ENCODE results near the gene IQSEC1. TPM values are rescaled to one million over a fixed set of nuclear protein-coding genes. Genes with fewer than 3 reads are reported as not detected.

The IQSEC1 gene
- total RNA-seq, 2 donors from 2014 or later: 22.7 to 24.5 TPM

GRCh38 chr3:13099707-13100106 is 26.5 kb upstream of the IQSEC1 start:
- WGBS, 2 experiments (ENCODE audit: insufficient coverage in 1 of 2, insufficient read length in 1 of 2): 89 to 92% methylated on average over 6 to 10 of the region's 10 CpGs
- no peak overlapping the region for H3K27ac ChIP-seq (ENCODE audit: low read depth, low read length)
- H3K9ac ChIP-seq (ENCODE audit: extremely low read depth, low read length, poor library complexity, severe bottlenecking): no peak overlapping the region
- no peaks in the 10 kb centered on the region for H3K27me3 ChIP-seq (ENCODE audit: control insufficient read depth, insufficient read depth, low read length, poor library complexity, severe bottlenecking)
- H3K4me1 ChIP-seq (ENCODE audit: control insufficient read depth, insufficient read depth, low read length): no peaks in the 10 kb centered on the region
- no peak for TF ChIP-seq CTCF (conservative IDR thresholded peaks at IDR 0.05)
- no peaks in the 10 kb centered on the region for H3K9me3 ChIP-seq (ENCODE audit: control insufficient read depth, low read length)
- H3K4me1 Mint-ChIP-seq: no peaks in the 10 kb centered on the region
- no peak overlapping the region for H3K27ac Mint-ChIP-seq
- no peak for DNase-seq
- no peak overlapping the region for H3K4me3 ChIP-seq (ENCODE audit: low read length)
- H3K27me3 Mint-ChIP-seq (ENCODE audit: insufficient read depth): no peaks in the 10 kb centered on the region
- H3K36me3 Mint-ChIP-seq (ENCODE audit: low read depth): no peaks in the 10 kb centered on the region
- H3K4me3 Mint-ChIP-seq: no peak overlapping the region
- H3K9me3 Mint-ChIP-seq: no peaks in the 10 kb centered on the region
- no peaks in the 10 kb centered on the region for H3K36me3 ChIP-seq (ENCODE audit: control insufficient read depth, insufficient read depth, low read length)

GRCh38 chr3:13098192-13098988 is 25.2 kb upstream of the IQSEC1 start:
- H3K27me3 ChIP-seq (ENCODE audit: control insufficient read depth, insufficient read depth, low read length, poor library complexity, severe bottlenecking): no peaks in the 10 kb centered on the region
- WGBS, 2 experiments (ENCODE audit: insufficient coverage in 1 of 2, insufficient read length in 1 of 2): 92% methylated on average over 7 to 9 of the region's 9 CpGs
- H3K4me1 ChIP-seq (ENCODE audit: control insufficient read depth, insufficient read depth, low read length): no peaks in the 10 kb centered on the region
- Mint-ChIP-seq H3K27ac (no peak overlapping the region), H3K27me3 (ENCODE audit: insufficient read depth) (no peaks in the 10 kb centered on the region), H3K36me3 (ENCODE audit: low read depth) (no peaks in the 10 kb centered on the region), H3K4me1 (no peaks in the 10 kb centered on the region), H3K9me3 (no peaks in the 10 kb centered on the region), H3K4me3 (no peak overlapping the region)
- TF ChIP-seq CTCF (conservative IDR thresholded peaks at IDR 0.05): no peak
- no peak overlapping the region for H3K4me3 ChIP-seq (ENCODE audit: low read length)
- no peak overlapping the region for H3K9ac ChIP-seq (ENCODE audit: extremely low read depth, low read length, poor library complexity, severe bottlenecking)
- H3K27ac ChIP-seq (ENCODE audit: low read depth, low read length): no peak overlapping the region
- no peaks in the 10 kb centered on the region for H3K36me3 ChIP-seq (ENCODE audit: control insufficient read depth, insufficient read depth, low read length)
- no peaks in the 10 kb centered on the region for H3K9me3 ChIP-seq (ENCODE audit: control insufficient read depth, low read length)
- no peak for DNase-seq

GRCh38 chr3:13096356-13096755 is 23.1 kb upstream of the IQSEC1 start:
- Mint-ChIP-seq H3K4me1 (no peaks in the 10 kb centered on the region), H3K27ac (no peak overlapping the region), H3K4me3 (no peak overlapping the region), H3K9me3 (no peaks in the 10 kb centered on the region), H3K36me3 (ENCODE audit: low read depth) (no peaks in the 10 kb centered on the region), H3K27me3 (ENCODE audit: insufficient read depth) (no peaks in the 10 kb centered on the region)
- WGBS, 2 experiments (ENCODE audit: insufficient coverage in 1 of 2, insufficient read length in 1 of 2): 91% methylated on average over 4 to 8 of the region's 8 CpGs
- no peak overlapping the region for H3K4me3 ChIP-seq (ENCODE audit: low read length)
- no peak for DNase-seq
- no peak for TF ChIP-seq CTCF (conservative IDR thresholded peaks at IDR 0.05)
- no peaks in the 10 kb centered on the region for H3K4me1 ChIP-seq (ENCODE audit: control insufficient read depth, insufficient read depth, low read length)
- H3K9me3 ChIP-seq (ENCODE audit: control insufficient read depth, low read length): no peaks in the 10 kb centered on the region
- no peak overlapping the region for H3K27ac ChIP-seq (ENCODE audit: low read depth, low read length)
- H3K27me3 ChIP-seq (ENCODE audit: control insufficient read depth, insufficient read depth, low read length, poor library complexity, severe bottlenecking): no peaks in the 10 kb centered on the region
- no peaks in the 10 kb centered on the region for H3K36me3 ChIP-seq (ENCODE audit: control insufficient read depth, insufficient read depth, low read length)
- H3K9ac ChIP-seq (ENCODE audit: extremely low read depth, low read length, poor library complexity, severe bottlenecking): no peak overlapping the region
